Measurements from ENCODE around the gene DEDD2.

GRCh38 chr19:42230571-42230970 is 13.1 kb upstream of the DEDD2 start:
- TF ChIP-seq POLR2A (IDR thresholded peaks at IDR 0.05; ENCODE audit: low read depth, low read length) (no peak), POLR2AphosphoS5 (IDR thresholded peaks at IDR 0.05; ENCODE audit: low read depth, low read length) (no peak), TAF1 (IDR thresholded peaks at IDR 0.05; ENCODE audit: borderline replicate concordance, low read depth, low read length) (no peak)

All from GM12892 (cell line).